KOPT-K1 (cell line): ENCODE results near the gene CFAP92.

Experiments used
- H3K27ac ChIP-seq: fragments of 200-600 bp; sonication (generic); 2 replicates; pipeline ENCODE4 v1.5.1; 2016; ENCODE audit warnings: antibody characterized with exemption, mild to moderate bottlenecking, low read depth, low read length; ENCODE audit not compliant: poor library complexity, severe bottlenecking
- H3K36me3 ChIP-seq: fragments of 200-600 bp; sonication (generic); 2 replicates; pipeline ENCODE4 v1.5.1; 2017; ENCODE audit warnings: antibody characterized with exemption, mild to moderate bottlenecking, low read length, moderate library complexity; ENCODE audit not compliant: insufficient read depth
- H3K9me3 ChIP-seq: fragments of 200-600 bp; sonication (generic); 2 replicates; pipeline ENCODE4 v1.5.1; 2017; ENCODE audit warnings: antibody characterized with exemption, low read length, mild to moderate bottlenecking; ENCODE audit not compliant: insufficient read depth, poor library complexity, severe bottlenecking

Gene CFAP92

DNA sequence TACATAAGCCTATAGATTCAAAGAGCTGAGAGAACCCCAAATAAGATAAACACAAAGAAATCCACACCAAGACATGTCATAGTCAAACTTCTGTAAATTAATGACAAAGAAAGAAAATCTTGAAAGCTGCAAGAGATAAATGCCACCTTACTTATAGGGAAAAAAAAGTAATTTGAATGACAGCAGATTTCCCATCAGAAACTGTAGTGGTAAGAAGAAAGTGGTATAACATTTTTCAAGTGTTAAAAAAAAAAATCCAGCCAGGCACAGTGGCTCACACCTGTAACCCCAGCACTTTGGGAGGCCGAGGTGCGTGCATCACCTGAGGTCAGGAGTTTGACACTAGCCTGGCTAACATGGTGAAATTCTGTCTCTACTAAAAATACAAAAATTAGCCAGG lies 37.4 kb downstream of the CFAP92 start:
- H3K36me3 ChIP-seq = no peaks in the 10 kb centered on the region
- H3K27ac ChIP-seq = no peak overlapping the region
- H3K9me3 ChIP-seq = no peaks in the 10 kb centered on the region

GRCh38 chr3:128950223-128950938 lies 43.5 kb downstream of the CFAP92 start:
- Histone ChIP-seq H3K9me3 (no peaks in the 10 kb centered on the region), H3K27ac (no peak overlapping the region), H3K36me3 (no peaks in the 10 kb centered on the region)

GRCh38 chr3:128949158-128949557 lies 44.7 kb downstream of the CFAP92 start:
- Histone ChIP-seq H3K9me3 (no peaks in the 10 kb centered on the region), H3K36me3 (no peaks in the 10 kb centered on the region), H3K27ac (no peak overlapping the region)

DNA sequence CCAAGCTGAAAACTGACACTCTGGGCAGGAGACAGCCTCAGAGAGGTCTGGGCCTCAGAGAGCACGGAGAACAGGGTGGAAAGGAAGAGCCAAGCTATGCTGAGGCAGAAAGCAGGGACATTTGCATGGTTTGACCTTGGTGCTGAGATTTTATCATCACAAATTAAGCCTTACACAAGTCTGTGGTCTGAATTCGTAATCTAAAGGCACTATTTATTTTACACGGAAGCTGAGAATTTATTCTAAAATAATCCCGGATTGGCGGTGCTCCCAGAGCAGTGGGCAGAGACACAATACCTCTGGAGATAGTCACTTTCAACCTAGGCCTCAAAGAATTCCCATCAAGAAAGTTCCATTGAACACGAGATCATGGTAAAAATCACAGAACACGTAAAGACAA lies 47.5 kb downstream of the CFAP92 start:
- Histone ChIP-seq H3K27ac (no peak overlapping the region), H3K9me3 (no peaks in the 10 kb centered on the region), H3K36me3 (no peaks in the 10 kb centered on the region)

DNA sequence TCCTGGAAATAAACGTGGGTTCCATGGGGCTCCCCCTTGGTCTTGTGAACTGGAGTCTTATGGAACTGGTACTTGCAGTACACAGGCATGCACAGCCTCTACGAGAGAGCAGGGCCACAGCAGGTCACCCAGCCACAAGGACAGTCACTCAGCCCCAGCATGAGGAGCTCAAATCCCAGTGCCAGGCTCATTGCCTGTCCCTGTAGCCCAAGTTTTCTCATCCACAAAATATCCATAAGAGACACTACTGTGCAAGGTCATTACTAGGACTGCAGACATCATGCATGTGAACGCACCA lies 48.0 kb downstream of the CFAP92 start:
- Histone ChIP-seq H3K27ac (no peak overlapping the region), H3K9me3 (no peaks in the 10 kb centered on the region), H3K36me3 (no peaks in the 10 kb centered on the region)

DNA sequence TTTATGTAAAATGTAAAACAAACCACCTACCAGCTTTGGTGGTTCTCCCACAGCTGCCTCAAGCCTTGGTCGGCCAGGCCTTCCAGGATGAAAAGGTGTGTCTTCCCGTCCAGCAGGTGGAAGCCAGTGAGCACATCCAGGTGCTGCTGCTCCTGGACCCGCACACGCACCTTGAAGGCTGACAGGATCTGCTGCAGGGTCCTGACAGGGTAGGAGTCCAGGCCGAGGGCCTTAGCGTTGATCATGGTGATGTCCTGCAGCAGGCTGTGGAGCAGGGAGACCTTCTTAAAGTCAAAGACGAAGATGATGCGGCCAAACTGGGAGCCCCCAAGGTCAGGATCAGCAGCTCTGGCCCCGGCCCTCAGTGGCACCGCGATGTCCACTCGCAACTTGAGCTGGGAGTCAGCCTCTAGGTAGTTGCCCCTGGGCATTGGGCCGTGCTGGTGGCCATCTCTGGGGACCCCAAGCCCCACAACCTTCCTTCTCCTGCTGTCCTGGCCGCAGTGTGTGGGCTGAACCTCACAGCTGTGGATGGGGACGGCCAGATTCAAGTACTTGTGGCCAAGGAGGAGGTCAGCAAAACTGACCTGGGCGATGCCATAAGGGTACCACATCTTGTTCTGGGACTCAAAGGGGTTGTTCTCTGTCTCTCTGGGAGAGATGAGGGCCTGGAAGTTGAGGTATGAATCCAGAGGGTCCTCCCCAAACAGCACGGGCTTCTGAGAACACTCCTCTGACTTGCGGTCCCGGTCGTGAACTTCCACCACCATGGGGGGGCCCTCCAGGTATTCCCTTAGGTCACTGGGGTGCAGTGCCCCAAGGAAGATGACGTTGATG lies 48.6 kb downstream of the CFAP92 start:
- no peaks in the 10 kb centered on the region for H3K36me3 ChIP-seq
- H3K27ac ChIP-seq = no peak overlapping the region
- H3K9me3 ChIP-seq = no peaks in the 10 kb centered on the region

DNA sequence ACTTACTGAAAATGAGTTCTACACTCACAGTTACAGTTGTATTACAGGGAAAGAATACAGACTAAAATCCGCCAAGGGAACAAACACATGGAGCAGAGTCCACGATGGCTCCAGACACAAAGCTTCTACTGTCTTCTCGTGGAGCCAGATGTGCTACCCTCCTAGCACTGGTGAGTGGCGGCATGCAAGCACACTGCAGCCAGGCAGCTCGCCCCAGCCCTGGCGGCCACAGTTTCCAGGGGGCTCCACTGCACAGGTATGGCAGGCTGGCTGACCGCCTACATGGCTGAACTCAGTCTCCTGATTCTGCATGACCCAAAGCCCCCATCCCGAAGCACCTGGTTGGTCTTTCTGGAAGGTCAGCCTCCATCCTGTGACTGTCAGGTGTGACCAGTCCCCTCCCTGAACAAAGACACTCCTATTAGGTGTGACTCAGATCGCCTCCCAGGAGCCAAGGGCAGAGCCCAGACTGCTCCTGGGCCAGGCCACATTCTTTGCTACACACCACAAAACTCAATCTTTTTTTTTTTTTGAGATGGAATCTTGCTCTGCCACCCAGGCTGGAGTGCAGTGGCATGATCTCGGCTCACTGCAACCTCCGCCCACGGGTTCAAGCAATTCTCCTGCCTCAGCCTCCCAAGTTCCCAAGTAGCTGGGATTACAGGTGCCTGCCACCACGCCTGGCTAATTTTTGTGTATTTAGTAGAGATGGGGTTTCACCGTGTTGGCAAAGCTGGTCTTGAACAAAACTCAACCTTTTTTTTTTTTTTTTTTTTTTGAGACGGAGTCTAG lies 51.5 kb downstream of the CFAP92 start:
- no peaks in the 10 kb centered on the region for H3K9me3 ChIP-seq
- H3K36me3 ChIP-seq = no peaks in the 10 kb centered on the region
- no peak overlapping the region for H3K27ac ChIP-seq

DNA sequence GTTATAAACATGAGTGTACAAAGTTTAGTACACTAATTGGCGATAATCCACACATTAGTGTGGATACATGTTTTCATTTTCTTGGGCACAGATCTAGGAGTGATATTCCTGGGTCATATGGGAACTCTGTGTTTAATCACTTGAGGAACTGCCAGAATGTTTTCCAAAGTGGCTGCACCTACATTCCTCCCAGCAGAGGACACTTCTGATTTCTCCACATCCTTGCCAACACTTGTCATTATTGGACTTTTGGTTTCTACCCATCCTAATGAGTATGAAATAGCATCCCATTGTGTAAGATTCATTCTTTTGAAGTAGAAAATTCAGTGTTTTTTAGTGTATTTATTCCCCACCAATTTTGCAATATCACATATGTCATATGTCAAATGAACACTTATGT lies 53.6 kb downstream of the CFAP92 start:
- Histone ChIP-seq H3K36me3 (no peaks in the 10 kb centered on the region), H3K9me3 (no peaks in the 10 kb centered on the region)

DNA sequence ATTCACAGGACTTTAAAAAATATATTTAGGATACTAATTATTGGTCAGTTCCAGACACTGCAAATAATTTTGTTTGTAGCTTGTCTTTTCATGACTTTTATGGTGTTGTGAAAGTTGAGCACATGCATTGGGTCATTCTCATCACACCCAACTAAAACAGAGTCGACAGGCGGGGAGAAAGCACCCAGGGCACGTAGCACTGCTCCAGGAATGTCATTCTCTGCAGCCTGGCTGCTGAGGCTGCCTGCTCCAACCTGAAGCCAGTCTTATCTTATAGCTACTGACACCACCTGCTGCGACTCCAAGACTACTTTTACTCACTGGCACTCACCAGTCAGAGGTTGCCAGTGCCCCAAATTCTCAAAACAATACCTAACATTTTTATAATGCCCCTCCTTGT lies 57.5 kb downstream of the CFAP92 start:
- Histone ChIP-seq H3K9me3 (no peaks in the 10 kb centered on the region), H3K27ac (no peak overlapping the region), H3K36me3 (no peaks in the 10 kb centered on the region)

More for the DNA sequence above, 53.6 kb downstream of the CFAP92 start:
- no peak overlapping the region for H3K27ac ChIP-seq

DNA sequence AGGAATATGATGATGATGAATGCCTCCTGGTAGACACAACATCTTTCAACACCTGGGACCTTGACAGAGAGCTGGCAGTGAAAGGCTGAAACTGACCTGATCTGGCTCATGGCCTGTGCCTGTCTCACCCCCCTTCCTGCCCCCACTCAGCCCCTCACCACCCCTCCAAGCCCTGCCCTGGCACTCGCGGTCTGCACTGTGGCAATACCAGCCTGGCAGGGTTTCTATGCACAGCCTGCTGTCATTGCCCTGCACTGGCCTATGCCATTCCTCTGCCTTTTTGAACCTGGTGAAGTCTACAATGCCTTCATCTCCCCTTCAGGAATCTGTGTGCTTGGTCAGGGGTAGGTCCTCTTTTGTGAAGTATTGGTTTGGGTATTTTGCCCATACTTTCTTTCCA lies 58.0 kb downstream of the CFAP92 start:
- no peak overlapping the region for H3K27ac ChIP-seq

DNA sequence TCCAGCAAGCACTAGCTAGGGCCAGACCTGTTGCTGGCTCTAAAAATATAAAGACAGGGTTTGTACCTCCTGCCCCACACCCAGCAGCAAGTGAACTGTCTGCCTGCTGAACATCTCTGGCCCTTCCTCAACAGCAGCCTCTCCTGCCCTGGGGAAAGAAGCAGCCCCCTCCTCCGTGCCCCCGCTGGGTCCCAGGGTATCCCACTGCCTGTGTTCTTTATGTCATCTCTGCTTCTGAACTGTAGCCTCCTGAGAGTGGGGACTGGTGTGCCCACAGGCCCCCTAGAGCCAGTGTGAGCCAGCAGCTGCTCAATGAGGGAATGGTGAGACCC lies 60.0 kb downstream of the CFAP92 start:
- H3K9me3 ChIP-seq = peaks cover 4% of the 10 kb centered on the region
- no peak overlapping the region for H3K27ac ChIP-seq
- no peaks in the 10 kb centered on the region for H3K36me3 ChIP-seq

More for the DNA sequence above, 58.0 kb downstream of the CFAP92 start:
- Histone ChIP-seq H3K36me3 (no peaks in the 10 kb centered on the region), H3K9me3 (no peaks in the 10 kb centered on the region)

DNA sequence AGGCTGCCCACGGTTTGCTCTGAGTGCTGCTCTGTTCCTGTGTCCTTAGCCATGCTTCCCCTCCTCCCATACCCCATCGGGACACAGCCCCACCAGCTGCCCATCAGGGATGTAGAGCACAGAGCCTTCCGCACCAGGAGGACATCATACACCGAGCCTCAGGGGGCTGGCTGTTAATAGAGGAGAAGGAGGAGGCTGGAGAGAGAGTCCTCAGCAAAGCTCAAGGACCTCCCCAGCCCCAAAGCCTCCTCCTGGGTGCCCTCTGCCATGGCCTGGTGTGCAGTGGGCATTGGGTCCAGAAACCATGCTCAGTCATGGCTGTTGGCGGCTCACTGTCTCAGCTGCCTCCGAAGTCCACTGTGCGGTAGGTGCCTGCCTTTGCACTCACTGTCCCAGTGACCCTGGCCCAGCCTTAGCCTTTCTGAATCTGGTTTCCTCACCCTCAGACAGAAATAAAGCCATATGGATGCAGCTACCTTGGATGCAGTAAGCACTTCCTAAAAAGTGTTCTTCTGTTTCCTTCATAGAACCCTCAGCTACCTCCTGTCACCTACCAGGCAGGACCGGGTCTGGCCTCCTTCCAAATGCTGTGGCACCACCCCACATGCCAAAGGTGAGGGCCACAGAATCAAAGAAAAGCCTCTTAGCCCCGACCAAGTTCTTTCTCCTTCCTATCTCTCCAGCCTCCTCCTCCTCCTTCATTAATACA lies 60.5 kb downstream of the CFAP92 start:
- no peak overlapping the region for H3K27ac ChIP-seq
- peaks cover 5% of the 10 kb centered on the region for H3K9me3 ChIP-seq
- no peaks in the 10 kb centered on the region for H3K36me3 ChIP-seq

GRCh38 chr3:128932516-128933212 lies 61.2 kb downstream of the CFAP92 start:
- H3K27ac ChIP-seq = no peak overlapping the region
- H3K9me3 ChIP-seq = peaks cover 12% of the 10 kb centered on the region
- no peaks in the 10 kb centered on the region for H3K36me3 ChIP-seq

- no peaks in the 10 kb centered on the region for H3K36me3 ChIP-seq
- peaks cover 26% of the 10 kb centered on the region for H3K9me3 ChIP-seq
- H3K27ac ChIP-seq = no peak overlapping the region
These were observed 62.8 kb downstream of the CFAP92 start for GRCh38 chr3:128931046-128931445.
